AG04450 (cell line): ENCODE measurements around the gene TLX1. TPM values are rescaled to one million over a fixed set of nuclear protein-coding genes. Genes with fewer than 3 reads are reported as not detected.

ENCODE experiments used
- CTCF ChIA-PET: fragments of 300-600, 350-600 bp; formaldehyde crosslinking; extraction: SDS; loops from one replicate; lab custom pipeline; 2022; ENCODE audit warnings: antibody characterized with exemption, inconsistent platforms; lab: Charles Lee
- POLR2A ChIA-PET: fragments of 350-600 bp; formaldehyde crosslinking; extraction: SDS; loops from one replicate; lab custom pipeline; 2021; ENCODE audit warnings: antibody characterized with exemption, inconsistent platforms; lab: Yijun Ruan, JAX
- DNase-seq: peaks from one replicate; pipeline ENCODE4 v3.0.0-alpha.2; 2011; ENCODE audit warnings: low read depth, low spot score
- H3K27ac ChIP-seq: one replicate; pipeline ENCODE4 v1.5.1; 2012; ENCODE audit warnings: low read depth, low read length, control low read depth
- H3K27me3 ChIP-seq: one replicate; pipeline ENCODE4 v1.6.0; 2012; ENCODE audit warnings: low read length; ENCODE audit not compliant: control insufficient read depth, insufficient read depth
- H3K4me3 ChIP-seq: 2 replicates; pipeline ENCODE4 v1.5.1; 2011; ENCODE audit warnings: mild to moderate bottlenecking, low read depth, low read length, control low read depth
- H3K9me3 ChIP-seq: 2 replicates; pipeline ENCODE4 v1.5.1; 2012; ENCODE audit warnings: low read length; ENCODE audit not compliant: control insufficient read depth, insufficient read depth
- polyA plus RNA-seq: library from polyadenylated mRNA; depleted of rRNA; stranded (reverse); fragments of >200 nt; gene quantifications from 2 replicates; pipeline ENCODE4 v1.2.3, GENCODE V29; 2011
- TF ChIP-seq, protein P1 (sequence below): IDR thresholded peaks from 2 replicates; pipeline ENCODE4 v1.5.1; 2011; ENCODE audit warnings: low read depth, low read length, control low read depth, inconsistent platforms

TLX1 gene
- polyA plus RNA-seq, 1 experiment: not detected

DNA sequence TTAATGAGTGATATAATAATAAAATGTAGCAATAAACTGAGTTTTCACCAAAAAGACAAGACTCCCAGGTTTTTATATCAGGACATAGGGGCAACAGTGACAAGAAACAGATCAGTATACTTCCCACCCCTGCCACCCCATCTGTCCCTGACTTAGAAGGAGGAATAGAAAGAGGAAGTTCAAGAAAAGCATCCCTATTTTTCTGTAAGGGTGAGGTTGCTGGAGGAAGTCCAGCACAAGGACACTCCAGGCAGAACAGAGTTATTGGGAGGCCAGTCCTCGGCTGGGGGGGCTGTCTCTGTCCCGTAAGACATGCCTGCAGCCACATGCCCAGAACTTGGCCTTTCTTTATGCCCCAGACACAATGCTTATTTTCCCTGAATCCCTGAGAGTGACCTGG is 16.5 kb upstream of the TLX1 start:
- no peak for DNase-seq
- Histone ChIP-seq H3K27me3 (peaks cover 62% of the 10 kb centered on the region), H3K9me3 (no peaks in the 10 kb centered on the region), H3K4me3 (no peak overlapping the region), H3K27ac (no peak overlapping the region)
- TF ChIP-seq, protein P1, sequence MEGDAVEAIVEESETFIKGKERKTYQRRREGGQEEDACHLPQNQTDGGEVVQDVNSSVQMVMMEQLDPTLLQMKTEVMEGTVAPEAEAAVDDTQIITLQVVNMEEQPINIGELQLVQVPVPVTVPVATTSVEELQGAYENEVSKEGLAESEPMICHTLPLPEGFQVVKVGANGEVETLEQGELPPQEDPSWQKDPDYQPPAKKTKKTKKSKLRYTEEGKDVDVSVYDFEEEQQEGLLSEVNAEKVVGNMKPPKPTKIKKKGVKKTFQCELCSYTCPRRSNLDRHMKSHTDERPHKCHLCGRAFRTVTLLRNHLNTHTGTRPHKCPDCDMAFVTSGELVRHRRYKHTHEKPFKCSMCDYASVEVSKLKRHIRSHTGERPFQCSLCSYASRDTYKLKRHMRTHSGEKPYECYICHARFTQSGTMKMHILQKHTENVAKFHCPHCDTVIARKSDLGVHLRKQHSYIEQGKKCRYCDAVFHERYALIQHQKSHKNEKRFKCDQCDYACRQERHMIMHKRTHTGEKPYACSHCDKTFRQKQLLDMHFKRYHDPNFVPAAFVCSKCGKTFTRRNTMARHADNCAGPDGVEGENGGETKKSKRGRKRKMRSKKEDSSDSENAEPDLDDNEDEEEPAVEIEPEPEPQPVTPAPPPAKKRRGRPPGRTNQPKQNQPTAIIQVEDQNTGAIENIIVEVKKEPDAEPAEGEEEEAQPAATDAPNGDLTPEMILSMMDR: no peak
- ChIA-PET POLR2A (interaction anchor here (0.6 kb wide), 1 partner anchor 65 kb away, joined by 3 read pairs; no protein-coding TSS in a partner anchor), CTCF (no interaction called here)

DNA sequence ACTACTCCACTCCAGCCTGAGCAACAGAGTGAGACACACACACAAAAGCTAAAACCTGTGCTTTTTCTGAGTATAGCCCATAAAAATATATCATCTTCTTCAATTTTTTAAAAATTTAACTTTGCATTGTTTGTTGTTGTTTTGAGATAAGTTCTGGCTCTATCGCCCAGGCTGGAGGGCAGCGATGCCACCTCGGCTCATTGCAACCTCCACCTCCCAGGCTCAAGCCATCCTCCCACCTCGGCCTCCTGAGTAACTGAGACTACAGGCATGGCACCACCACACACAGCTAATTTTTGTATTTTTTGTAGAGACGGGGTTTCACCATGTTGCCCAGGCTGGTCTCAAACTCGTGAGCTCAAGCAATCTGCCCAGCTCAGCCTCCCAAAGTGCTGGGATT is 14.3 kb upstream of the TLX1 start:
- ChIA-PET POLR2A (no interaction called here), CTCF (no interaction called here)
- DNase-seq: no peak
- H3K27ac ChIP-seq: no peak overlapping the region
- H3K27me3 ChIP-seq: peaks cover 69% of the 10 kb centered on the region
- H3K4me3 ChIP-seq: no peak overlapping the region
- TF ChIP-seq, protein P1: no peak
- peaks cover 3% of the 10 kb centered on the region for H3K9me3 ChIP-seq

DNA sequence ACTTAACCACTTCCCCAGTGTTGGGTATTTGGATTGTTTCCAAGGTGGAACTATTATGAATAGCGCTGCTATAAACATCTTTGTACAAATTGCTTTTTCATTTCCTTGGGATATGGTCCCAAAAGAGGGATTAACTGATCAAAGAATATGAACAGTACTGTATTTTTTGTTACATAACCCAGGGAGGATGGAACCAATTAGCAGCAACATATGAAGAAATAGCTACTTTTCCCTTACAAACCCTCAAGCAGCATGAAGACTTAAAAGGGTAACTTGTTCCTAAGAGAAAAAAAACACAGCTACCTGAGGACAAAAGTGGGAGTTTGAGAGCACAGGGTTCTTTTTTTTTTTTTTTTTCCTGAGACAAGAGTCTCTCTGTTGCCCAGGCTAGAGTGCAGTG is 13.1 kb upstream of the TLX1 start:
- Histone ChIP-seq H3K4me3 (no peak overlapping the region), H3K9me3 (peaks cover 3% of the 10 kb centered on the region), H3K27ac (no peak overlapping the region), H3K27me3 (peaks cover 76% of the 10 kb centered on the region)
- TF ChIP-seq, protein P1: no peak
- ChIA-PET CTCF (interaction anchor here (1.0 to 1.9 kb wide), 3 partner anchors 24 to 76 kb away, joined by 3 to 9 read pairs (median 8); no protein-coding TSS in a partner anchor), POLR2A (no interaction called here)
- no peak for DNase-seq

DNA sequence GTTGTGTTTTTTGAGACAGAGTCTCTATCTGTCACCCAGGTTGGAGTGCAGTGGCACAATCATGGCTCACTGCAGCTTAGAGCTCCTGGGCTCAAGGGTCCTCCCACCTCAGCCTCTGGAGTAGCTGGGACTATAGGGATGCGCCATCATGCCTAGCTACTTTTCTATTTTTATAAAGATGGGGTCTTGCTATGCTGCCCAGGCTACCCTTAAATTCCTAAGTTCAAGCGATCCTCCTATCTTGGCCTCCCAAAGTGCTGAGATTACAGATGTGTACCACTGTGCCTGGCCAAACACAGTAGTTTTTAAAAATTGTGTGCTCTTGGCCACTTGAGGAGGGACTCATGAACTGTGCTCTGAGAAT is 10.6 kb upstream of the TLX1 start:
- TF ChIP-seq, protein P1: no peak
- H3K4me3 ChIP-seq: peak overlapping the region; percentile 57; the same call in 1 of the 2 replicates
- peaks cover 3% of the 10 kb centered on the region for H3K9me3 ChIP-seq
- H3K27me3 ChIP-seq: peaks cover 82% of the 10 kb centered on the region
- DNase-seq: no peak
- ChIA-PET POLR2A (no interaction called here), CTCF (no interaction called here)
- no peak overlapping the region for H3K27ac ChIP-seq

DNA sequence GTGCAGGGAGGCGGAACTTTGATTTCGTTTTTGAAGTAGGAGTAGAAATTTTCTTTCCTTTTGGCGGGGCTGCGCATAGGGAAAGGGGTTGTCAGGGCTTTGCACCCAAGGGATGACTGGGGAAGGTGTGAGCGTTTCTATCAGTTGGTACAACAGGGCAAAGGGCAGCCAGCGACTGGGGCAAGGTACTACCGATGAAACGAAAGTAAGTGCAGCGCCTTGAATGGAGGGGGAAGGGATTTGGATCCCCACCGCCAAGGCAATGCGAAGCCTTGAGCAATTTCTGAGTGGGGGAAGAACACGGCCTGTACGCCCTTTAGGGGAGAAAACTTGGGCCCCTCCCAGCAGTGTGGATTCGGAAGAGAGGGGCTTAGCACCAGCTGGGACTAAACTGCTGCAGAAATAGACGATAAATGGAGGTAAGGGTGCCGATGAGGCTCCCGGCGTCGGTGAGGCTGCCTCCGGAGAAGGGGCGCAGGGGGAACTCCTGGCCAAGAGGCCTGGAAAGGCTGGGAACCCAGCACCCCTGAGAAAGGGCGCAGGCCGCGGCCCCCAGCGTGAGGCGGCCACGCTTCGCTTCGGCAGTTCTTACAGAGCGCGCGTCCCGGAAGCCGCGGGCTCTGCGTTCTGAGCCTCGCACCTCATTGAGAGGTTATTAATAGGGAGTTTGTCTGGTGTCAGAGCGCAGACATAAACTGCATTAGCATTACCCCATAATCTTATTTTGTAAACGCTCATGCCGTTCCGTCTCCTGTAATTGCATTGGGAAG is 10.0 kb upstream of the TLX1 start:
- peaks cover 86% of the 10 kb centered on the region for H3K27me3 ChIP-seq
- H3K9me3 ChIP-seq: peaks cover 3% of the 10 kb centered on the region
- H3K4me3 ChIP-seq: peak overlapping the region; percentile 57
- POLR2A ChIA-PET: no interaction called here
- TF ChIP-seq, protein P1: no peak
- DNase-seq: no peak
- CTCF ChIA-PET: interaction anchor here (2.1 kb wide), 1 partner anchor 21 kb away, joined by 8 read pairs; no protein-coding TSS in a partner anchor
- no peak overlapping the region for H3K27ac ChIP-seq
